PC-3 (cell line): ENCODE measurements around the gene OSBPL9. TPM values are rescaled to one million over a fixed set of nuclear protein-coding genes. Genes with fewer than 3 reads are reported as not detected.

Source experiments
- ATAC-seq: fragments of 200-7000 bp; cut with Tn5 transposase; 2 replicates; pipeline ENCODE4 v1.9.1; 2020; ENCODE audit warnings: mild to moderate bottlenecking, moderate library complexity
- BruUV-seq: library from RNA; stranded (reverse); fragments of 400-500 nt; replicated peaks from 2 replicates; lab custom pipeline; 2021; lab: Mats Ljungman, UMichigan
- CTCF ChIA-PET: fragments of 300-600 bp; sonication (Branson Sonifier 250); formaldehyde crosslinking; loops from one replicate; lab custom pipeline; 2022; ENCODE audit warnings: antibody characterized with exemption; lab: Charles Lee
- POLR2A ChIA-PET: fragments of 300-600 bp; sonication (Branson Sonifier 250); formaldehyde crosslinking; loops from one replicate; lab custom pipeline; 2022; ENCODE audit warnings: antibody characterized with exemption; ENCODE audit not compliant: unreplicated experiment; lab: Charles Lee
- DNase-seq: peaks from one replicate; pipeline ENCODE4 v3.0.0-alpha.2; 2015
- H2AFZ ChIP-seq: fragments of 300-600 bp; sonication (generic); 2 replicates; pipeline ENCODE4 v1.6.0; 2016; ENCODE audit warnings: antibody characterized with exemption, low read length
- H3F3A ChIP-seq: fragments of 300-600 bp; sonication (generic); one replicate; pipeline ENCODE4 v1.6.0; 2017; ENCODE audit warnings: antibody characterized with exemption, low read length, control low read depth, mild to moderate bottlenecking; ENCODE audit not compliant: unreplicated experiment
- H3K27ac ChIP-seq: fragments of 300-600 bp; sonication (generic); 2 replicates; pipeline ENCODE4 v1.5.1; 2016; ENCODE audit warnings: mild to moderate bottlenecking, low read length
- H3K27me3 ChIP-seq: fragments of 300-600 bp; sonication (generic); 2 replicates; pipeline ENCODE4 v1.6.1; 2016; ENCODE audit warnings: low read length, mixed read lengths
- H3K36me3 ChIP-seq: fragments of 300-600 bp; sonication (generic); 2 replicates; pipeline ENCODE4 v1.6.1; 2016; ENCODE audit warnings: low read depth, mixed run types, low read length, mixed read lengths
- H3K4me1 ChIP-seq: fragments of 300-600 bp; sonication (generic); 2 replicates; pipeline ENCODE4 v1.5.1; 2016; ENCODE audit warnings: low read length; ENCODE audit not compliant: insufficient read depth
- H3K4me2 ChIP-seq: fragments of 300-600 bp; sonication (generic); 2 replicates; pipeline ENCODE4 v1.6.0; 2016; ENCODE audit warnings: low read length
- H3K4me3 ChIP-seq: fragments of 300-600 bp; sonication (generic); 2 replicates; pipeline ENCODE4 v1.5.1; 2016; ENCODE audit warnings: mild to moderate bottlenecking, low read length, mixed read lengths
- H3K79me2 ChIP-seq: fragments of 300-600 bp; sonication (generic); 2 replicates; pipeline ENCODE4 v1.6.1; 2017; ENCODE audit warnings: low read length, mixed read lengths
- H3K9ac ChIP-seq: fragments of 300-600 bp; sonication (generic); 2 replicates; pipeline ENCODE4 v1.6.0; 2016; ENCODE audit warnings: mild to moderate bottlenecking, low read length
- H3K9me2 ChIP-seq: fragments of 300-600 bp; sonication (generic); replicated peaks from 2 replicates; pipeline ENCODE4 v1.6.1; 2016; ENCODE audit warnings: mixed run types, low read length, mixed read lengths
- H3K9me3 ChIP-seq: fragments of 300-600 bp; sonication (generic); 2 replicates; pipeline ENCODE4 v1.6.1; 2016; ENCODE audit warnings: low read length, mixed read lengths
- H4K20me1 ChIP-seq: fragments of 300-600 bp; sonication (generic); 2 replicates; pipeline ENCODE4 v1.6.1; 2016; ENCODE audit warnings: low read length, mixed read lengths
- CTCF ChIP-seq: fragments of 300-600 bp; sonication (generic); conservative IDR thresholded peaks from 2 replicates; pipeline ENCODE4 v1.5.1; 2017; ENCODE audit warnings: antibody characterized with exemption, low read depth, mild to moderate bottlenecking, low read length
- EZH2 ChIP-seq: fragments of 300-600 bp; sonication (generic); IDR thresholded peaks from one replicate; pipeline ENCODE4 v1.6.1; 2017; ENCODE audit warnings: antibody characterized with exemption, mild to moderate bottlenecking, low read length; ENCODE audit not compliant: unreplicated experiment
- EZH2phosphoT487 ChIP-seq: fragments of 300-600 bp; sonication (generic); IDR thresholded peaks from 2 replicates; pipeline ENCODE4 v1.6.1; 2018; ENCODE audit warnings: mild to moderate bottlenecking, antibody characterized with exemption, low read length, borderline replicate concordance
- intact Hi-C: fragments of 100-400 bp; cut with micrococcal nuclease; formaldehyde crosslinking; loops from 2 replicates; pipeline ENCODE4 v1.9.0; 2023
- total RNA-seq: library from RNA; depleted of rRNA; stranded (reverse); fragments of >200 nt; gene quantifications from 2 replicates; pipeline ENCODE4 v1.2.3, GENCODE V29; 2014

Gene OSBPL9
- total RNA-seq, 1 experiment from 2014 or later = 74.7 TPM

- no peak overlapping the region for H3K27ac ChIP-seq
- ChIA-PET CTCF (no interaction called here), POLR2A (no interaction called here)
- no peak overlapping the region for H3K4me3 ChIP-seq
- ATAC-seq (no peak), DNase-seq (no peak)
- no peaks in the 10 kb centered on the region for H3K9me2 ChIP-seq
- no peak overlapping the region for H2AFZ ChIP-seq
- H3K4me2 ChIP-seq = no peak overlapping the region
- intact Hi-C loops = no loop called here
- H3K79me2 ChIP-seq = no peaks in the 10 kb centered on the region
- H3K9me3 ChIP-seq = no peaks in the 10 kb centered on the region
- no peaks in the 10 kb centered on the region for H4K20me1 ChIP-seq
- no TSS peak for BruUV-seq
- H3K36me3 ChIP-seq = peaks cover 72% of the 10 kb centered on the region
- H3F3A ChIP-seq = no peaks in the 10 kb centered on the region
- no peak overlapping the region for H3K9ac ChIP-seq
- no peaks in the 10 kb centered on the region for H3K4me1 ChIP-seq
- TF ChIP-seq CTCF (no peak), EZH2 (no peak), EZH2phosphoT487 (no peak)
- H3K27me3 ChIP-seq = no peaks in the 10 kb centered on the region
These were observed 177.4 kb downstream of the OSBPL9 start for GRCh38 chr1:51794260-51794659.

DNA sequence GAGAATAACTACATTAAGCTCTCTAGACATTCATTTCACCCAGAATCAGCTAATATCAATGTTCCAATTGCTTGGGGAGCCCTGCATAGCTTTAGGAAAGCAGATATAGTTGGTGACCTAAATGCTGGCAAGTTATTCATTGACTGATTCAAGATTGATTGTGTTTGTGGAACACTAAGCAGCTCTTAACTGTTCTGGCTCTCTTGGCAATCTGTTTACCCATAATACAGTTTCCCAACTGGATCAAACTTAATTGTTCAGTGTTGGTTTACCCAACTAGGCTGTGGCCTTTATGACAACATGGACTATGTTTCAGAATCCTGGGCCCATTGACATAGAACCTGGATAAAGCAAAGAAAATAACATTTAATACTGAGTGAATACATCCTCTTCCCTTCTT lies 178.0 kb downstream of the OSBPL9 start:
- DNase-seq (no peak), ATAC-seq (no peak)
- H3K4me1 ChIP-seq = no peaks in the 10 kb centered on the region
- no peaks in the 10 kb centered on the region for H3F3A ChIP-seq
- H3K27me3 ChIP-seq = no peaks in the 10 kb centered on the region
- H3K27ac ChIP-seq = no peak overlapping the region
- no peak overlapping the region for H3K9ac ChIP-seq
- H3K9me3 ChIP-seq = no peaks in the 10 kb centered on the region
- H3K4me2 ChIP-seq = no peak overlapping the region
- H3K9me2 ChIP-seq = no peaks in the 10 kb centered on the region
- no peak overlapping the region for H2AFZ ChIP-seq
- TF ChIP-seq EZH2 (no peak), CTCF (no peak), EZH2phosphoT487 (no peak)
- H4K20me1 ChIP-seq = no peaks in the 10 kb centered on the region
- BruUV-seq = no TSS peak
- intact Hi-C loops = no loop called here
- H3K79me2 ChIP-seq = no peaks in the 10 kb centered on the region
- ChIA-PET CTCF (no interaction called here), POLR2A (no interaction called here)
- no peak overlapping the region for H3K4me3 ChIP-seq
- peaks cover 71% of the 10 kb centered on the region for H3K36me3 ChIP-seq

DNA sequence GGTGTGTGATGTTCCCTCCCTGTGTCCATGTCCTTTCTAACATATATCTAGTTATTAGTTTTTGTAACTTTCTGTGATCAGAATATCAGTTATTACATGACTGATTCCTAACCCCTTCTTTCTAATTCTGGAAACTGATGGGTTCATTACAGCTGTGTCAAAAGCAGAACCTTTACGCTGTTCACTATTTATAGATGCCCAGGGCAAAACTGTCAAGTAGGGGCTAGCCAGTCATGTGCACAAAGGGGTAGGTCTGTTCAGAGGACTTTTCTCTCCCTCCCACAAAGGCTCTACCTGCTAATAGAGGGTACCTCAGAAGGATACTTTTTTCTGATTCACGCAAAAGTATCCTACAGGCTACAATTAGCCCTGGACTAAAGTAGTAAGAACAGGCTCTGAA lies 182.5 kb downstream of the OSBPL9 start:
- no peak overlapping the region for H3K4me2 ChIP-seq
- H3K79me2 ChIP-seq = no peaks in the 10 kb centered on the region
- H3K9me2 ChIP-seq = no peaks in the 10 kb centered on the region
- H3K27me3 ChIP-seq = no peaks in the 10 kb centered on the region
- ChIA-PET CTCF (no interaction called here), POLR2A (no interaction called here)
- H3K4me1 ChIP-seq = no peaks in the 10 kb centered on the region
- no peaks in the 10 kb centered on the region for H4K20me1 ChIP-seq
- no peaks in the 10 kb centered on the region for H3K9me3 ChIP-seq
- TF ChIP-seq CTCF (no peak), EZH2phosphoT487 (no peak), EZH2 (no peak)
- H3F3A ChIP-seq = no peaks in the 10 kb centered on the region
- H2AFZ ChIP-seq = no peak overlapping the region
- intact Hi-C loops = no loop called here
- DNase-seq = no peak
- no peak overlapping the region for H3K4me3 ChIP-seq
- no TSS peak for BruUV-seq
- no peak for ATAC-seq
- H3K9ac ChIP-seq = no peak overlapping the region
- peaks cover 57% of the 10 kb centered on the region for H3K36me3 ChIP-seq
- no peak overlapping the region for H3K27ac ChIP-seq
